Kidney (tissue), 14 donors: ENCODE data around the gene TFE3. TPM values are rescaled to one million over a fixed set of nuclear protein-coding genes. Genes with fewer than 3 reads are reported as not detected.

Source experiments
- DNase-seq, 5 donors: peaks; one replicate each; pipeline ENCODE4 v3.0.0-alpha.2; 2013 to 2020
- FAIRE-seq: peaks from 2 replicates; lab custom pipeline; 2012; peaks lifted over from hg19 to GRCh38; lab: Jason Lieb, UNC
- H3K27ac ChIP-seq, 2 donors: one replicate each; pipeline ENCODE4 v1.7.0; 2013; ENCODE audit warnings: low read depth in 2 of 2, low read length in 2 of 2, inconsistent platforms in 1 of 2
- H3K27me3 ChIP-seq: one replicate; pipeline ENCODE4 v1.7.1; 2013; ENCODE audit warnings: low read length, inconsistent platforms; ENCODE audit not compliant: control insufficient read depth, insufficient read depth
- H3K36me3 ChIP-seq, 3 donors: one replicate each; pipeline versions ENCODE4 v1.7.0 to v1.7.1; 2013; ENCODE audit warnings: low read length in 3 of 3, control low read depth in 1 of 3, inconsistent platforms in 1 of 3; ENCODE audit not compliant: insufficient read depth in 3 of 3, control insufficient read depth in 2 of 3
- H3K4me1 ChIP-seq, 3 donors: one replicate each; pipeline versions ENCODE4 v1.7.0 to v1.7.1; 2013; ENCODE audit warnings: low read length in 3 of 3, inconsistent platforms in 1 of 3, low read depth in 1 of 3; ENCODE audit not compliant: control insufficient read depth in 2 of 3, insufficient read depth in 2 of 3
- H3K4me3 ChIP-seq, 3 donors: one replicate each; pipeline versions ENCODE4 v1.7.0 to v1.8.1; 2013; ENCODE audit warnings: low read length in 3 of 3, control low read depth in 1 of 3, inconsistent platforms in 1 of 3
- H3K9ac ChIP-seq, 3 donors: one replicate each; pipeline versions ENCODE4 v1.7.0 to v1.7.1; 2013; ENCODE audit warnings: low read length in 3 of 3, control low read depth in 1 of 3, inconsistent platforms in 1 of 3
- H3K9me3 ChIP-seq, 3 donors: one replicate each; pipeline versions ENCODE4 v1.7.0 to v1.7.1; 2013; ENCODE audit warnings: low read length in 3 of 3, control low read depth in 1 of 3, inconsistent platforms in 1 of 3; ENCODE audit not compliant: control insufficient read depth in 2 of 3, insufficient read depth in 1 of 3
- CTCF ChIP-seq: IDR thresholded peaks from 3 replicates; pipeline ENCODE4 v1.5.1; 2012; ENCODE audit warnings: mild to moderate bottlenecking, moderate library complexity, borderline replicate concordance; ENCODE audit not compliant: insufficient read depth; ENCODE audit errors: extremely low read depth
- intact Hi-C: fragments of 100-400 bp; cut with DNase I; formaldehyde crosslinking; loops from one replicate; pipeline ENCODE4 v1.11.1; 2022
- polyA plus RNA-seq: library from polyadenylated mRNA; stranded (reverse); fragments of 350-450 nt; fragmentation: Illumina TruSeq; extraction: RNeasy Lipid Tissue Mini Kit (QIAGEN cat#74804); gene quantifications from one replicate; pipeline ENCODE4 v1.2.3, GENCODE V29; 2014; ENCODE audit warnings: low read depth, low replicate concordance; ENCODE audit not compliant: insufficient read depth
- total RNA-seq: library from RNA; stranded (reverse); fragmentation: NEBNext Ultra II Directional; extraction: Animal tissue kit (Norgen Biotek cat#: 25700); gene quantifications from one replicate; pipeline ENCODE4 v1.2.1, GENCODE V29; 2021
- donor health status: control.
- donor health status: control.
- donor health status: control.
- donor health status: control.
- donor health status: control.
- donor health status: DM: yes; HTN: yes; CAD: no.
- donor health status: Normal renal cell carcinoma (clear cell type).

The TFE3 gene
- total and polyA plus RNA-seq, 2 donors from 2014 or later: 32.8 to 47.3 TPM

- peak overlapping the region in 2 of 3 donors; percentile 16 to 19 for H3K9ac ChIP-seq
- intact Hi-C loops: no loop called here
- peak overlapping the region; percentile 74 to 84 for H3K27ac ChIP-seq
- peaks cover 2 to 7% (median 5%) of the 10 kb centered on the region in 3 donors for H3K36me3 ChIP-seq
- peaks cover 0 to 8% (median 0%) of the 10 kb centered on the region in 3 donors for H3K4me1 ChIP-seq
- DNase-seq (no peak), FAIRE-seq (no peak)
- TF ChIP-seq CTCF: no peak
- peak overlapping the region in 2 of 3 donors; percentile 25 to 38 for H3K4me3 ChIP-seq
- no peaks in the 10 kb centered on the region for H3K9me3 ChIP-seq
- no peaks in the 10 kb centered on the region for H3K27me3 ChIP-seq
Observed at GRCh38 chrX:49040376-49040955, 2.7 kb downstream of the TFE3 start.

GRCh38 chrX:49039598-49040375 lies 3.4 kb downstream of the TFE3 start:
- FAIRE-seq (peak; percentile 35), DNase-seq (peak; percentile 68 to 92 (median 77))
- no peaks in the 10 kb centered on the region for H3K27me3 ChIP-seq
- peak overlapping the region in 1 of 3 donors; percentile 34 for H3K9ac ChIP-seq
- TF ChIP-seq CTCF: no peak
- H3K27ac ChIP-seq: peak overlapping the region; percentile 74 to 86
- H3K9me3 ChIP-seq: no peaks in the 10 kb centered on the region
- H3K4me1 ChIP-seq: peaks cover 0 to 8% (median 0%) of the 10 kb centered on the region in 3 donors
- intact Hi-C loops: no loop called here
- H3K36me3 ChIP-seq: peaks cover 2 to 7% (median 5%) of the 10 kb centered on the region in 3 donors
- peak overlapping the region in 2 of 3 donors; percentile 25 to 38 for H3K4me3 ChIP-seq

GRCh38 chrX:49037883-49038475 lies 5.2 kb downstream of the TFE3 start:
- H3K27ac ChIP-seq: no peak overlapping the region
- peaks cover 0 to 8% (median 0%) of the 10 kb centered on the region in 3 donors for H3K4me1 ChIP-seq
- no peak overlapping the region for H3K4me3 ChIP-seq
- FAIRE-seq: no peak
- no peak for DNase-seq
- peaks cover 2 to 17% (median 11%) of the 10 kb centered on the region in 3 donors for H3K36me3 ChIP-seq
- no peak for TF ChIP-seq CTCF
- no peaks in the 10 kb centered on the region for H3K27me3 ChIP-seq
- H3K9me3 ChIP-seq: no peaks in the 10 kb centered on the region
- intact Hi-C loops: no loop called here
- H3K9ac ChIP-seq: no peak overlapping the region
